GM23338 (cell line): ENCODE results near the gene FOXQ1. TPM values are rescaled to one million over a fixed set of nuclear protein-coding genes. Genes with fewer than 3 reads are reported as not detected.

ENCODE experiments used
- ATAC-seq: fragments of 200-7000 bp; cut with Tn5 transposase; 3 replicates; pipeline ENCODE4 v1.9.1; 2020
- DNase-seq: peaks from one replicate; pipeline ENCODE4 v3.0.0-alpha.2; 2015; ENCODE audit warnings: low spot score
- H2AFZ ChIP-seq: fragments of 200-600 bp; sonication (generic); 2 replicates; pipeline ENCODE4 v1.8.0; 2016; ENCODE audit warnings: antibody characterized with exemption, mild to moderate bottlenecking, moderate library complexity
- H3F3A ChIP-seq: fragments of 200-600 bp; sonication (generic); replicated peaks from 2 replicates; pipeline ENCODE4 v1.8.0; 2017; ENCODE audit warnings: antibody characterized with exemption, mixed run types, low read depth
- H3K27ac ChIP-seq: fragments of 200-600 bp; sonication (generic); 2 replicates; pipeline ENCODE4 v1.6.1; 2016; ENCODE audit warnings: low read depth
- H3K27me3 ChIP-seq: fragments of 200-600 bp; sonication (generic); 2 replicates; pipeline ENCODE4 v1.8.0; 2016; ENCODE audit warnings: mild to moderate bottlenecking, mixed run types, moderate library complexity; ENCODE audit not compliant: insufficient read depth
- H3K36me3 ChIP-seq: fragments of 200-600 bp; sonication (generic); 2 replicates; pipeline ENCODE4 v1.8.0; 2016; ENCODE audit warnings: mild to moderate bottlenecking; ENCODE audit not compliant: insufficient read depth
- H3K4me1 ChIP-seq: fragments of 200-600 bp; sonication (generic); 2 replicates; pipeline ENCODE4 v1.8.0; 2016; ENCODE audit warnings: mild to moderate bottlenecking, moderate library complexity; ENCODE audit not compliant: insufficient read depth
- H3K4me2 ChIP-seq: fragments of 200-600 bp; sonication (generic); 2 replicates; pipeline ENCODE4 v1.7.1; 2017; ENCODE audit warnings: mixed run types
- H3K4me3 ChIP-seq: fragments of 200-600 bp; sonication (generic); 2 replicates; pipeline ENCODE4 v1.6.1; 2016; ENCODE audit warnings: mixed run types
- H3K79me2 ChIP-seq: fragments of 200-600 bp; sonication (generic); replicated peaks from 2 replicates; pipeline ENCODE4 v1.8.0; 2017; ENCODE audit warnings: mild to moderate bottlenecking; ENCODE audit not compliant: insufficient read depth
- H3K9me2 ChIP-seq: fragments of 200-600 bp; sonication (generic); 2 replicates; pipeline ENCODE4 v1.8.0; 2017; ENCODE audit not compliant: insufficient read depth
- H4K20me1 ChIP-seq: fragments of 200-600 bp; sonication (generic); replicated peaks from 2 replicates; pipeline ENCODE4 v1.8.0; 2017; ENCODE audit warnings: mild to moderate bottlenecking; ENCODE audit not compliant: insufficient read depth
- H3K27ac Mint-ChIP-seq: 2 replicates; pipeline ENCODE4 v1.8.0; 2020; ENCODE audit warnings: inconsistent platforms, mild to moderate bottlenecking, moderate library complexity, mixed read lengths
- H3K27me3 Mint-ChIP-seq: 3 replicates; pipeline ENCODE4 v1.8.0; 2022; ENCODE audit warnings: low read depth, mild to moderate bottlenecking, moderate library complexity, mixed read lengths, inconsistent platforms; ENCODE audit not compliant: insufficient read depth, poor library complexity
- H3K36me3 Mint-ChIP-seq: 3 replicates; pipeline ENCODE4 v1.8.0; 2021; ENCODE audit warnings: low read depth, mild to moderate bottlenecking, inconsistent platforms, moderate library complexity, mixed read lengths
- H3K4me1 Mint-ChIP-seq: 3 replicates; pipeline ENCODE4 v1.8.0; 2020; ENCODE audit warnings: mild to moderate bottlenecking, inconsistent platforms, mixed read lengths
- H3K4me3 Mint-ChIP-seq: 3 replicates; pipeline ENCODE4 v1.8.0; 2021; ENCODE audit warnings: moderate library complexity, mild to moderate bottlenecking, inconsistent platforms, mixed read lengths
- H3K9me3 Mint-ChIP-seq: 3 replicates; pipeline ENCODE4 v1.8.0; 2020; ENCODE audit warnings: moderate library complexity, mild to moderate bottlenecking, inconsistent platforms, mixed read lengths
- CREB1 ChIP-seq: fragments of 250-450 bp; sonication (Bioruptor Pico); IDR thresholded peaks from 2 replicates; pipeline ENCODE4 v1.5.0; 2020; ENCODE audit warnings: low read depth, mild to moderate bottlenecking, moderate library complexity
- EZH2 ChIP-seq: fragments of 200-600 bp; sonication (generic); IDR thresholded peaks from one replicate; pipeline ENCODE4 v1.8.0; 2017; ENCODE audit warnings: antibody characterized with exemption, mild to moderate bottlenecking, low read depth; ENCODE audit not compliant: unreplicated experiment
- EZH2phosphoT487 ChIP-seq: fragments of 200-600 bp; sonication (generic); IDR thresholded peaks from one replicate; pipeline ENCODE4 v1.8.1; 2018; ENCODE audit warnings: antibody characterized with exemption; ENCODE audit not compliant: unreplicated experiment
- JUNB ChIP-seq: IDR thresholded peaks from one replicate; pipeline ENCODE4 v1.6.1; 2016; ENCODE audit warnings: antibody characterized with exemption; ENCODE audit not compliant: unreplicated experiment
- NANOG ChIP-seq: IDR thresholded peaks from 2 replicates; pipeline ENCODE4 v1.6.1; 2016; ENCODE audit warnings: antibody characterized with exemption, borderline replicate concordance
- POLR2AphosphoS5 ChIP-seq: IDR thresholded peaks from 2 replicates; pipeline ENCODE4 v1.6.1; 2016; ENCODE audit warnings: antibody characterized with exemption, low read depth
- STAT1 ChIP-seq: IDR thresholded peaks from one replicate; pipeline ENCODE4 v1.6.1; 2016; ENCODE audit warnings: antibody characterized with exemption; ENCODE audit not compliant: unreplicated experiment
- ZNF114 ChIP-seq: fragments of 250-450 bp; sonication (Bioruptor Pico); IDR thresholded peaks from 2 replicates; pipeline ENCODE4 v1.5.0; 2020; ENCODE audit warnings: mild to moderate bottlenecking, moderate library complexity
- ZNF331 ChIP-seq: fragments of 250-450 bp; sonication (Bioruptor Pico); IDR thresholded peaks from 2 replicates; pipeline ENCODE4 v1.5.0; 2020; ENCODE audit warnings: low read depth, mild to moderate bottlenecking, moderate library complexity
- polyA plus RNA-seq: library from polyadenylated mRNA; unstranded; fragments of >200 nt; fragmentation: Nextera tagmentation; extraction: Ambion mirVana; gene quantifications from 2 replicates; pipeline ENCODE4 v1.2.1, GENCODE V29; 2016
- total RNA-seq: library from RNA; depleted of rRNA; stranded (reverse); fragments of >200 nt; shearing (Covaris generic); gene quantifications from 2 replicates; pipeline ENCODE4 v1.2.3, GENCODE V29; 2014
- TF ChIP-seq, protein P1 (sequence below), 2 experiments: fragments of 200-600 bp in 1 of 2; sonication (generic) in 1 of 2; conservative IDR thresholded peaks; 2 replicates each; pipeline versions ENCODE4 v1.5.1 to v1.6.1; 2016 to 2017; ENCODE audit warnings: antibody characterized with exemption in 2 of 2, low read depth in 2 of 2, mild to moderate bottlenecking in 2 of 2, moderate library complexity in 1 of 2
- TF ChIP-seq, protein P2 (sequence below): IDR thresholded peaks from 2 replicates; pipeline ENCODE4 v1.6.1; 2016; ENCODE audit warnings: antibody characterized with exemption
- TF ChIP-seq, protein P3 (sequence below): fragments of 250-450 bp; sonication (Bioruptor Pico); IDR thresholded peaks from 2 replicates; pipeline ENCODE4 v1.5.0; 2020; ENCODE audit warnings: mild to moderate bottlenecking, moderate library complexity
- TF ChIP-seq, protein P4 (sequence below): IDR thresholded peaks from one replicate; pipeline ENCODE4 v1.6.1; 2018; ENCODE audit warnings: antibody characterized with exemption; ENCODE audit not compliant: unreplicated experiment

FOXQ1 gene
- total and polyA plus RNA-seq, 2 experiments from 2014 or later = not detected

DNA sequence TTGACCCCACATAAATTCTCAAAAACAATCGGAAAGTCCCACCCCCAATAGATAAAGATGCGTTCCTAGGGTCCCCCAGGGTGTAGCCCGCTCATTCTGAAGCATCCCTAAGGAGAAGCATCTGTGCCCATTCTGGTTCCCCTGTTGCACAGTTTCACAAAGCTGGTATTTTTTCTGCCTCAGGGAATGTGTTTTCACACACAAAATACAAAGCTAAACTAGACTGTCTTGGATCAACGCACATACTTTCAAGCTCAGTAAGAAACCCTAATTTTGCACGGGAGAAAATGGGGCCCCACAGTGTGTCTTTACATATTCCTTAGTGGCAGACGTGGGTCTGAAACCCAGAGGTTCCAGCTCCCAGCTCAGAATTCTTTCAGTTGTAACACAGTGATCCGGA is 6.1 kb downstream of the FOXQ1 start:
- peaks cover 8% of the 10 kb centered on the region; the same call in 1 of the 3 replicates for H3K36me3 Mint-ChIP-seq
- H3K4me3 Mint-ChIP-seq = no peak overlapping the region
- peaks cover 18% of the 10 kb centered on the region for H3K9me3 Mint-ChIP-seq
- no peak overlapping the region for H3K27ac ChIP-seq
- ATAC-seq (no peak), DNase-seq (no peak)
- peaks cover 32% of the 10 kb centered on the region for H3K27me3 ChIP-seq
- H3K4me1 ChIP-seq = peaks cover 14% of the 10 kb centered on the region
- H4K20me1 ChIP-seq = peaks cover 20% of the 10 kb centered on the region
- no peak overlapping the region for H2AFZ ChIP-seq
- H3K27me3 Mint-ChIP-seq = peaks cover 45% of the 10 kb centered on the region
- no peaks in the 10 kb centered on the region for H3K36me3 ChIP-seq
- H3K4me2 ChIP-seq = no peak overlapping the region
- no peaks in the 10 kb centered on the region for H3K79me2 ChIP-seq
- H3K4me3 ChIP-seq = no peak overlapping the region
- no peaks in the 10 kb centered on the region for H3K9me2 ChIP-seq
- H3K27ac Mint-ChIP-seq = no peak overlapping the region
- H3F3A ChIP-seq = no peaks in the 10 kb centered on the region
- peaks cover 8% of the 10 kb centered on the region for H3K4me1 Mint-ChIP-seq
- TF ChIP-seq ZNF331 (CRISPR knock-in tag) = no peak
- TF ChIP-seq, protein P1, sequence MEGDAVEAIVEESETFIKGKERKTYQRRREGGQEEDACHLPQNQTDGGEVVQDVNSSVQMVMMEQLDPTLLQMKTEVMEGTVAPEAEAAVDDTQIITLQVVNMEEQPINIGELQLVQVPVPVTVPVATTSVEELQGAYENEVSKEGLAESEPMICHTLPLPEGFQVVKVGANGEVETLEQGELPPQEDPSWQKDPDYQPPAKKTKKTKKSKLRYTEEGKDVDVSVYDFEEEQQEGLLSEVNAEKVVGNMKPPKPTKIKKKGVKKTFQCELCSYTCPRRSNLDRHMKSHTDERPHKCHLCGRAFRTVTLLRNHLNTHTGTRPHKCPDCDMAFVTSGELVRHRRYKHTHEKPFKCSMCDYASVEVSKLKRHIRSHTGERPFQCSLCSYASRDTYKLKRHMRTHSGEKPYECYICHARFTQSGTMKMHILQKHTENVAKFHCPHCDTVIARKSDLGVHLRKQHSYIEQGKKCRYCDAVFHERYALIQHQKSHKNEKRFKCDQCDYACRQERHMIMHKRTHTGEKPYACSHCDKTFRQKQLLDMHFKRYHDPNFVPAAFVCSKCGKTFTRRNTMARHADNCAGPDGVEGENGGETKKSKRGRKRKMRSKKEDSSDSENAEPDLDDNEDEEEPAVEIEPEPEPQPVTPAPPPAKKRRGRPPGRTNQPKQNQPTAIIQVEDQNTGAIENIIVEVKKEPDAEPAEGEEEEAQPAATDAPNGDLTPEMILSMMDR (conservative IDR thresholded peaks at IDR 0.05; ENCODE audit: low read depth in 2 of 2) = no peak
- TF ChIP-seq, protein P2, sequence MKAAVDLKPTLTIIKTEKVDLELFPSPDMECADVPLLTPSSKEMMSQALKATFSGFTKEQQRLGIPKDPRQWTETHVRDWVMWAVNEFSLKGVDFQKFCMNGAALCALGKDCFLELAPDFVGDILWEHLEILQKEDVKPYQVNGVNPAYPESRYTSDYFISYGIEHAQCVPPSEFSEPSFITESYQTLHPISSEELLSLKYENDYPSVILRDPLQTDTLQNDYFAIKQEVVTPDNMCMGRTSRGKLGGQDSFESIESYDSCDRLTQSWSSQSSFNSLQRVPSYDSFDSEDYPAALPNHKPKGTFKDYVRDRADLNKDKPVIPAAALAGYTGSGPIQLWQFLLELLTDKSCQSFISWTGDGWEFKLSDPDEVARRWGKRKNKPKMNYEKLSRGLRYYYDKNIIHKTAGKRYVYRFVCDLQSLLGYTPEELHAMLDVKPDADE = no peak
- no peak for TF ChIP-seq ZNF114 (CRISPR knock-in tag)
- no peak for TF ChIP-seq EZH2phosphoT487
- TF ChIP-seq EZH2 = no peak
- TF ChIP-seq, protein P3, sequence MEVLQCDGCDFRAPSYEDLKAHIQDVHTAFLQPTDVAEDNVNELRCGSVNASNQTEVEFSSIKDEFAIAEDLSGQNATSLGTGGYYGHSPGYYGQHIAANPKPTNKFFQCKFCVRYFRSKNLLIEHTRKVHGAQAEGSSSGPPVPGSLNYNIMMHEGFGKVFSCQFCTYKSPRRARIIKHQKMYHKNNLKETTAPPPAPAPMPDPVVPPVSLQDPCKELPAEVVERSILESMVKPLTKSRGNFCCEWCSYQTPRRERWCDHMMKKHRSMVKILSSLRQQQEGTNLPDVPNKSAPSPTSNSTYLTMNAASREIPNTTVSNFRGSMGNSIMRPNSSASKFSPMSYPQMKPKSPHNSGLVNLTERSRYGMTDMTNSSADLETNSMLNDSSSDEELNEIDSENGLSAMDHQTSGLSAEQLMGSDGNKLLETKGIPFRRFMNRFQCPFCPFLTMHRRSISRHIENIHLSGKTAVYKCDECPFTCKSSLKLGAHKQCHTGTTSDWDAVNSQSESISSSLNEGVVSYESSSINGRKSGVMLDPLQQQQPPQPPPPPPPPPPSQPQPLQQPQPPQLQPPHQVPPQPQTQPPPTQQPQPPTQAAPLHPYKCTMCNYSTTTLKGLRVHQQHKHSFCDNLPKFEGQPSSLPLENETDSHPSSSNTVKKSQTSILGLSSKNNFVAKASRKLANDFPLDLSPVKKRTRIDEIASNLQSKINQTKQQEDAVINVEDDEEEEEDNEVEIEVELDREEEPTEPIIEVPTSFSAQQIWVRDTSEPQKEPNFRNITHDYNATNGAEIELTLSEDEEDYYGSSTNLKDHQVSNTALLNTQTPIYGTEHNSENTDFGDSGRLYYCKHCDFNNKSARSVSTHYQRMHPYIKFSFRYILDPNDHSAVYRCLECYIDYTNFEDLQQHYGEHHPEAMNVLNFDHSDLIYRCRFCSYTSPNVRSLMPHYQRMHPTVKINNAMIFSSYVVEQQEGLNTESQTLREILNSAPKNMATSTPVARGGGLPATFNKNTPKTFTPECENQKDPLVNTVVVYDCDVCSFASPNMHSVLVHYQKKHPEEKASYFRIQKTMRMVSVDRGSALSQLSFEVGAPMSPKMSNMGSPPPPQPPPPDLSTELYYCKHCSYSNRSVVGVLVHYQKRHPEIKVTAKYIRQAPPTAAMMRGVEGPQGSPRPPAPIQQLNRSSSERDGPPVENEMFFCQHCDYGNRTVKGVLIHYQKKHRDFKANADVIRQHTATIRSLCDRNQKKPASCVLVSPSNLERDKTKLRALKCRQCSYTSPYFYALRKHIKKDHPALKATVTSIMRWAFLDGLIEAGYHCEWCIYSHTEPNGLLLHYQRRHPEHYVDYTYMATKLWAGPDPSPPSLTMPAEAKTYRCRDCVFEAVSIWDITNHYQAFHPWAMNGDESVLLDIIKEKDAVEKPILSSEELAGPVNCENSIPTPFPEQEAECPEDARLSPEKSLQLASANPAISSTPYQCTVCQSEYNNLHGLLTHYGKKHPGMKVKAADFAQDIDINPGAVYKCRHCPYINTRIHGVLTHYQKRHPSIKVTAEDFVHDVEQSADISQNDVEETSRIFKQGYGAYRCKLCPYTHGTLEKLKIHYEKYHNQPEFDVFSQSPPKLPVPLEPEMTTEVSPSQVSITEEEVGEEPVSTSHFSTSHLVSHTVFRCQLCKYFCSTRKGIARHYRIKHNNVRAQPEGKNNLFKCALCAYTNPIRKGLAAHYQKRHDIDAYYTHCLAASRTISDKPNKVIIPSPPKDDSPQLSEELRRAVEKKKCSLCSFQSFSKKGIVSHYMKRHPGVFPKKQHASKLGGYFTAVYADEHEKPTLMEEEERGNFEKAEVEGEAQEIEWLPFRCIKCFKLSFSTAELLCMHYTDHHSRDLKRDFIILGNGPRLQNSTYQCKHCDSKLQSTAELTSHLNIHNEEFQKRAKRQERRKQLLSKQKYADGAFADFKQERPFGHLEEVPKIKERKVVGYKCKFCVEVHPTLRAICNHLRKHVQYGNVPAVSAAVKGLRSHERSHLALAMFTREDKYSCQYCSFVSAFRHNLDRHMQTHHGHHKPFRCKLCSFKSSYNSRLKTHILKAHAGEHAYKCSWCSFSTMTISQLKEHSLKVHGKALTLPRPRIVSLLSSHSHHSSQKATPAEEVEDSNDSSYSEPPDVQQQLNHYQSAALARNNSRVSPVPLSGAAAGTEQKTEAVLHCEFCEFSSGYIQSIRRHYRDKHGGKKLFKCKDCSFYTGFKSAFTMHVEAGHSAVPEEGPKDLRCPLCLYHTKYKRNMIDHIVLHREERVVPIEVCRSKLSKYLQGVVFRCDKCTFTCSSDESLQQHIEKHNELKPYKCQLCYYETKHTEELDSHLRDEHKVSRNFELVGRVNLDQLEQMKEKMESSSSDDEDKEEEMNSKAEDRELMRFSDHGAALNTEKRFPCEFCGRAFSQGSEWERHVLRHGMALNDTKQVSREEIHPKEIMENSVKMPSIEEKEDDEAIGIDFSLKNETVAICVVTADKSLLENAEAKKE (CRISPR knock-in tag) = no peak
- TF ChIP-seq POLR2AphosphoS5 = no peak
- TF ChIP-seq CREB1 (CRISPR knock-in tag) = no peak
- TF ChIP-seq, protein P4, sequence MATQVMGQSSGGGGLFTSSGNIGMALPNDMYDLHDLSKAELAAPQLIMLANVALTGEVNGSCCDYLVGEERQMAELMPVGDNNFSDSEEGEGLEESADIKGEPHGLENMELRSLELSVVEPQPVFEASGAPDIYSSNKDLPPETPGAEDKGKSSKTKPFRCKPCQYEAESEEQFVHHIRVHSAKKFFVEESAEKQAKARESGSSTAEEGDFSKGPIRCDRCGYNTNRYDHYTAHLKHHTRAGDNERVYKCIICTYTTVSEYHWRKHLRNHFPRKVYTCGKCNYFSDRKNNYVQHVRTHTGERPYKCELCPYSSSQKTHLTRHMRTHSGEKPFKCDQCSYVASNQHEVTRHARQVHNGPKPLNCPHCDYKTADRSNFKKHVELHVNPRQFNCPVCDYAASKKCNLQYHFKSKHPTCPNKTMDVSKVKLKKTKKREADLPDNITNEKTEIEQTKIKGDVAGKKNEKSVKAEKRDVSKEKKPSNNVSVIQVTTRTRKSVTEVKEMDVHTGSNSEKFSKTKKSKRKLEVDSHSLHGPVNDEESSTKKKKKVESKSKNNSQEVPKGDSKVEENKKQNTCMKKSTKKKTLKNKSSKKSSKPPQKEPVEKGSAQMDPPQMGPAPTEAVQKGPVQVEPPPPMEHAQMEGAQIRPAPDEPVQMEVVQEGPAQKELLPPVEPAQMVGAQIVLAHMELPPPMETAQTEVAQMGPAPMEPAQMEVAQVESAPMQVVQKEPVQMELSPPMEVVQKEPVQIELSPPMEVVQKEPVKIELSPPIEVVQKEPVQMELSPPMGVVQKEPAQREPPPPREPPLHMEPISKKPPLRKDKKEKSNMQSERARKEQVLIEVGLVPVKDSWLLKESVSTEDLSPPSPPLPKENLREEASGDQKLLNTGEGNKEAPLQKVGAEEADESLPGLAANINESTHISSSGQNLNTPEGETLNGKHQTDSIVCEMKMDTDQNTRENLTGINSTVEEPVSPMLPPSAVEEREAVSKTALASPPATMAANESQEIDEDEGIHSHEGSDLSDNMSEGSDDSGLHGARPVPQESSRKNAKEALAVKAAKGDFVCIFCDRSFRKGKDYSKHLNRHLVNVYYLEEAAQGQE = no peak
- no peak for TF ChIP-seq JUNB
- TF ChIP-seq STAT1 = no peak
- no peak for TF ChIP-seq NANOG
